Measurements from ENCODE around the gene PRPF38B. TPM values are rescaled to one million over a fixed set of nuclear protein-coding genes. Genes with fewer than 3 reads are reported as not detected.

The PRPF38B gene
- total and polyA plus RNA-seq, 9 of the 15 experiments (the other 6 are each of a cell fraction or from before 2014, with no cell fraction given): 25.3 to 85.5 (median 66.4) TPM

- Histone ChIP-seq H3K9ac (ENCODE audit: insufficient read depth in 1 of 2, low read depth in 2 of 2, low read length in 2 of 2) (no peak overlapping the region), H3K9me3 (replicated peaks; ENCODE audit: control insufficient read depth, insufficient read depth, low read depth, low read length) (no peaks in the 10 kb centered on the region), H3K27me3 (ENCODE audit: control insufficient read depth in 2 of 2, insufficient read depth in 2 of 2, low read length in 2 of 2) (no peaks in the 10 kb centered on the region), H3K27ac (ENCODE audit: extremely low read depth, low read depth, low read length) (no peak overlapping the region), H3K4me1 (replicated peaks in 1 of 2; ENCODE audit: control insufficient read depth in 2 of 2, insufficient read depth in 2 of 2, low read length in 2 of 2) (peaks cover 4 to 9% of the 10 kb centered on the region in 2 experiments; a peak in 4 of 5 replicates), H3K4me3 (no peak overlapping the region), H4K20me1 (replicated peaks; ENCODE audit: control insufficient read depth, insufficient read depth, low read length) (no peaks in the 10 kb centered on the region), H3K36me3 (ENCODE audit: control insufficient read depth, insufficient read depth, low read length) (peaks cover 29% of the 10 kb centered on the region; the same call in 2 of the 3 replicates), H3K79me2 (ENCODE audit: control insufficient read depth, insufficient read depth, low read length) (peaks cover 26% of the 10 kb centered on the region), H3K9me1 (ENCODE audit: control insufficient read depth, insufficient read depth, low read length) (no peaks in the 10 kb centered on the region), H3K4me2 (ENCODE audit: insufficient read depth, low read length) (no peak overlapping the region), H2AFZ (ENCODE audit: low read depth, low read length) (no peak overlapping the region)
- FAIRE-seq (no peak), DNase-seq (ENCODE audit: extremely low read depth in 1 of 4, low spot score in 3 of 4) (no peak), ATAC-seq (no peak)
- BruUV-seq (replicated peaks): no TSS peak
- in situ Hi-C loops (cut with MboI): no loop called here
- TF ChIP-seq HMBOX1 (IDR thresholded peaks at IDR 0.05): peak; percentile 95
- TF ChIP-seq ATF3 (IDR thresholded peaks at IDR 0.05): peak; percentile 27; the same call in 1 of the 2 replicates
- TF ChIP-seq ATF3 (CRISPR knock-in tag; conservative IDR thresholded peaks at IDR 0.05): no peak
- no peak for TF ChIP-seq HLTF (IDR thresholded peaks at IDR 0.05)
- no peak for TF ChIP-seq JUNB (CRISPR knock-in tag; conservative IDR thresholded peaks at IDR 0.05)
- ChIA-PET POLR2A (interaction anchor here (0.6 to 1.0 kb wide), 3 partner anchors 14 to 1525 kb away, joined by 3 read pairs; no protein-coding TSS in a partner anchor), CTCF (ENCODE audit: low intra/inter-chr PET ratio) (no interaction called here)
- WGBS (ENCODE audit: insufficient coverage, low coverage, missing lambda C conversion rate): 43% methylated on average over 1 of the region's 1 CpG
- intact Hi-C loops (cut with micrococcal nuclease): no loop called here
These were observed 58.5 kb downstream of the PRPF38B start for GRCh38 chr1:108750476-108751181.

Other genes starting within 250 kb of the PRPF38B start
- 5.0 and 6.0 TPM in 2 replicates for gene NBPF6, start 242.0 kb upstream of the PRPF38B start, total RNA-seq (2014; rRNA removed)
- 7.2 and 7.5 TPM in 2 replicates for gene NBPF6, start 242.0 kb upstream of the PRPF38B start, total RNA-seq (2014; rRNA removed; fragmentation: Illumina TruSeq; extraction: Trizol)
- gene NBPF6, start 242.0 kb upstream of the PRPF38B start, total RNA-seq (2015; rRNA removed; fragmentation: Illumina TruSeq; extraction: Trizol): 7.6 and 8.3 TPM in 2 replicates
- 6.1 and 6.5 TPM in 2 replicates for gene NBPF6, start 242.0 kb upstream of the PRPF38B start, total RNA-seq (2021)
- 4.2 and 5.8 TPM in 2 replicates for gene NBPF6, start 242.0 kb upstream of the PRPF38B start, polyA plus RNA-seq (2011; rRNA removed)
- gene NBPF6, start 242.0 kb upstream of the PRPF38B start, polyA plus RNA-seq (2014; fragmentation: Illumina TruSeq; extraction: Trizol): 8.7 and 10.0 TPM in 2 replicates
- 1 to 10 TPM; 2.7 to 3.6 TPM for gene NBPF6, start 242.0 kb upstream of the PRPF38B start, polyA plus RNA-seq (2014; fragmentation: Nextera tagmentation; extraction: Ambion mirVana)
- 4.0 and 4.9 TPM in 2 replicates for gene NBPF6, start 242.0 kb upstream of the PRPF38B start, polyA plus RNA-seq (2014; rRNA removed)
- gene EEIG2, start 132.2 kb upstream of the PRPF38B start, total RNA-seq (2014; rRNA removed): 13.9 and 14.5 TPM in 2 replicates
- 26.9 and 27.3 TPM in 2 replicates for gene EEIG2, start 132.2 kb upstream of the PRPF38B start, total RNA-seq (2014; rRNA removed; fragmentation: Illumina TruSeq; extraction: Trizol)
- 21.8 and 24.4 TPM in 2 replicates for gene EEIG2, start 132.2 kb upstream of the PRPF38B start, total RNA-seq (2015; rRNA removed; fragmentation: Illumina TruSeq; extraction: Trizol)
- gene EEIG2, start 132.2 kb upstream of the PRPF38B start, total RNA-seq (2021): 21.0 and 22.8 TPM in 2 replicates
- gene EEIG2, start 132.2 kb upstream of the PRPF38B start, polyA plus RNA-seq (2011; rRNA removed): 18.8 and 21.1 TPM in 2 replicates
- 11.8 and 15.2 TPM in 2 replicates for gene EEIG2, start 132.2 kb upstream of the PRPF38B start, polyA plus RNA-seq (2014; fragmentation: Illumina TruSeq; extraction: Trizol)
- 1 to 10 TPM; 6.1 to 8.0 TPM for gene EEIG2, start 132.2 kb upstream of the PRPF38B start, polyA plus RNA-seq (2014; fragmentation: Nextera tagmentation; extraction: Ambion mirVana)
- gene EEIG2, start 132.2 kb upstream of the PRPF38B start, polyA plus RNA-seq (2014; rRNA removed): 12.2 and 12.7 TPM in 2 replicates
- gene HENMT1, start 31.2 kb upstream of the PRPF38B start, total RNA-seq (2014; rRNA removed): not detected in 2 replicates
- gene HENMT1, start 31.2 kb upstream of the PRPF38B start, total RNA-seq (2014; rRNA removed; fragmentation: Illumina TruSeq; extraction: Trizol): not detected in 2 replicates
- gene HENMT1, start 31.2 kb upstream of the PRPF38B start, total RNA-seq (2015; rRNA removed; fragmentation: Illumina TruSeq; extraction: Trizol): not detected in 2 replicates
- gene HENMT1, start 31.2 kb upstream of the PRPF38B start, total RNA-seq (2021): not detected in 2 replicates
- gene HENMT1, start 31.2 kb upstream of the PRPF38B start, polyA plus RNA-seq (2011; rRNA removed): not detected in 2 replicates
- gene HENMT1, start 31.2 kb upstream of the PRPF38B start, polyA plus RNA-seq (2014; fragmentation: Illumina TruSeq; extraction: Trizol): not detected in 2 replicates
- not detected for gene HENMT1, start 31.2 kb upstream of the PRPF38B start, polyA plus RNA-seq (2014; fragmentation: Nextera tagmentation; extraction: Ambion mirVana)
- gene HENMT1, start 31.2 kb upstream of the PRPF38B start, polyA plus RNA-seq (2014; rRNA removed): 0.19 TPM in 1 of 2 replicates, not detected in the other
- gene FNDC7, start 20.6 kb downstream of the PRPF38B start, total RNA-seq (2014; rRNA removed): not detected in 2 replicates
- not detected in 2 replicates for gene FNDC7, start 20.6 kb downstream of the PRPF38B start, total RNA-seq (2014; rRNA removed; fragmentation: Illumina TruSeq; extraction: Trizol)
- not detected in 2 replicates for gene FNDC7, start 20.6 kb downstream of the PRPF38B start, total RNA-seq (2015; rRNA removed; fragmentation: Illumina TruSeq; extraction: Trizol)
- gene FNDC7, start 20.6 kb downstream of the PRPF38B start, total RNA-seq (2021): not detected in 2 replicates
- gene FNDC7, start 20.6 kb downstream of the PRPF38B start, polyA plus RNA-seq (2011; rRNA removed): 0.05 TPM in 1 of 2 replicates, not detected in the other
- gene FNDC7, start 20.6 kb downstream of the PRPF38B start, polyA plus RNA-seq (2014; fragmentation: Illumina TruSeq; extraction: Trizol): not detected in 2 replicates
- not detected for gene FNDC7, start 20.6 kb downstream of the PRPF38B start, polyA plus RNA-seq (2014; fragmentation: Nextera tagmentation; extraction: Ambion mirVana)
- gene FNDC7, start 20.6 kb downstream of the PRPF38B start, polyA plus RNA-seq (2014; rRNA removed): not detected in 2 replicates
- gene STXBP3, start 54.4 kb downstream of the PRPF38B start, total RNA-seq (2014; rRNA removed): 33.1 TPM in 2 replicates
- gene STXBP3, start 54.4 kb downstream of the PRPF38B start, total RNA-seq (2014; rRNA removed; fragmentation: Illumina TruSeq; extraction: Trizol): 52.1 and 56.7 TPM in 2 replicates
- gene STXBP3, start 54.4 kb downstream of the PRPF38B start, total RNA-seq (2015; rRNA removed; fragmentation: Illumina TruSeq; extraction: Trizol): 45.8 and 52.5 TPM in 2 replicates
- 32.5 and 34.6 TPM in 2 replicates for gene STXBP3, start 54.4 kb downstream of the PRPF38B start, total RNA-seq (2021)
- 39.4 and 50.2 TPM in 2 replicates for gene STXBP3, start 54.4 kb downstream of the PRPF38B start, polyA plus RNA-seq (2011; rRNA removed)
- 35.0 and 40.0 TPM in 2 replicates for gene STXBP3, start 54.4 kb downstream of the PRPF38B start, polyA plus RNA-seq (2014; fragmentation: Illumina TruSeq; extraction: Trizol)
- gene STXBP3, start 54.4 kb downstream of the PRPF38B start, polyA plus RNA-seq (2014; fragmentation: Nextera tagmentation; extraction: Ambion mirVana): 10 to 100 TPM; 34.2 to 34.9 TPM
- gene STXBP3, start 54.4 kb downstream of the PRPF38B start, polyA plus RNA-seq (2014; rRNA removed): 39.2 and 52.3 TPM in 2 replicates
- not detected in 2 replicates for gene AKNAD1, start 164.8 kb downstream of the PRPF38B start, total RNA-seq (2014; rRNA removed)
- gene AKNAD1, start 164.8 kb downstream of the PRPF38B start, total RNA-seq (2014; rRNA removed; fragmentation: Illumina TruSeq; extraction: Trizol): not detected in 2 replicates
- gene AKNAD1, start 164.8 kb downstream of the PRPF38B start, total RNA-seq (2015; rRNA removed; fragmentation: Illumina TruSeq; extraction: Trizol): not detected in 2 replicates
- gene AKNAD1, start 164.8 kb downstream of the PRPF38B start, total RNA-seq (2021): not detected in 2 replicates
- not detected in 2 replicates for gene AKNAD1, start 164.8 kb downstream of the PRPF38B start, polyA plus RNA-seq (2011; rRNA removed)
- 0.30 TPM in 1 of 2 replicates, not detected in the other for gene AKNAD1, start 164.8 kb downstream of the PRPF38B start, polyA plus RNA-seq (2014; fragmentation: Illumina TruSeq; extraction: Trizol)
- under 1 TPM in 1 of 2 experiments, not detected in 1; 0.13 TPM for gene AKNAD1, start 164.8 kb downstream of the PRPF38B start, polyA plus RNA-seq (2014; fragmentation: Nextera tagmentation; extraction: Ambion mirVana)
- not detected in 2 replicates for gene AKNAD1, start 164.8 kb downstream of the PRPF38B start, polyA plus RNA-seq (2014; rRNA removed)
- gene GPSM2, start 184.7 kb downstream of the PRPF38B start, total RNA-seq (2014; rRNA removed): 27.0 and 29.2 TPM in 2 replicates
- gene GPSM2, start 184.7 kb downstream of the PRPF38B start, total RNA-seq (2014; rRNA removed; fragmentation: Illumina TruSeq; extraction: Trizol): 39.1 and 41.5 TPM in 2 replicates
- gene GPSM2, start 184.7 kb downstream of the PRPF38B start, total RNA-seq (2015; rRNA removed; fragmentation: Illumina TruSeq; extraction: Trizol): 40.9 and 50.8 TPM in 2 replicates
- gene GPSM2, start 184.7 kb downstream of the PRPF38B start, total RNA-seq (2021): 28.9 and 32.1 TPM in 2 replicates
- gene GPSM2, start 184.7 kb downstream of the PRPF38B start, polyA plus RNA-seq (2011; rRNA removed): 28.1 and 37.8 TPM in 2 replicates
- 25.2 and 34.4 TPM in 2 replicates for gene GPSM2, start 184.7 kb downstream of the PRPF38B start, polyA plus RNA-seq (2014; fragmentation: Illumina TruSeq; extraction: Trizol)
- gene GPSM2, start 184.7 kb downstream of the PRPF38B start, polyA plus RNA-seq (2014; fragmentation: Nextera tagmentation; extraction: Ambion mirVana): 1 to 10 TPM; 7.8 to 8.4 TPM
- gene GPSM2, start 184.7 kb downstream of the PRPF38B start, polyA plus RNA-seq (2014; rRNA removed): 26.5 and 28.5 TPM in 2 replicates

All from K562 (cell line).